ENCODE data around the gene DDX41. TPM values are rescaled to one million over a fixed set of nuclear protein-coding genes. Genes with fewer than 3 reads are reported as not detected.
"Not testable (repeated sequence)": the region's sequence is repeated elsewhere in the genome, so short reads cannot be mapped to it uniquely, and the experiment has no call there.

The DDX41 gene
- total and polyA plus RNA-seq, 8 donors: 24.3 to 88.1 (median 42.7) TPM

GRCh38 chr5:177538876-177539275, 22.1 kb upstream of the DDX41 start:
- no peak for ATAC-seq
- FAIRE-seq: no peak
- Histone ChIP-seq H3K9me3 (no peaks in the 10 kb centered on the region), H3K36me3 (peaks cover 0 to 16% (median 2%) of the 10 kb centered on the region in 3 donors), H3K4me1 (peaks cover 8 to 29% (median 19%) of the 10 kb centered on the region in 3 donors), H3K27me3 (no peaks in the 10 kb centered on the region), H3K4me3 (no peak overlapping the region), H3K27ac (peak overlapping the region in 1 of 4 donors; percentile 41)
- no peak for TF ChIP-seq CTCF (IDR thresholded peaks at IDR 0.05)
- DNase-seq: no peak
- 92 to 93% methylated on average over 10 of the region's 10 CpGs for WGBS, 2 donors
- intact Hi-C loops (cut with DNase I): no loop called here

GRCh38 chr5:177537389-177538361, 20.9 kb upstream of the DDX41 start:
- TF ChIP-seq CTCF (IDR thresholded peaks at IDR 0.05): no peak
- peak; percentile 40 to 91 (median 78) for ATAC-seq
- no peaks in the 10 kb centered on the region for H3K9me3 ChIP-seq
- H3K27me3 ChIP-seq: no peaks in the 10 kb centered on the region
- intact Hi-C loops (cut with DNase I): no loop called here
- DNase-seq: peak in 1 of 6 donors; percentile 57
- H3K4me1 ChIP-seq: peaks cover 8 to 29% (median 19%) of the 10 kb centered on the region in 3 donors
- H3K27ac ChIP-seq: peak overlapping the region; percentile 6 to 50 (median 32)
- 25 to 27% methylated on average over 15 of the region's 15 CpGs for WGBS, 2 donors
- peaks cover 0 to 16% (median 2%) of the 10 kb centered on the region in 3 donors for H3K36me3 ChIP-seq
- no peak for FAIRE-seq
- no peak overlapping the region for H3K4me3 ChIP-seq

- no peak for DNase-seq
- no peak for FAIRE-seq
- Histone ChIP-seq H3K4me3 (no peak overlapping the region), H3K27me3 (no peaks in the 10 kb centered on the region), H3K9me3 (no peaks in the 10 kb centered on the region), H3K36me3 (peaks cover 0 to 27% (median 0%) of the 10 kb centered on the region in 3 donors), H3K4me1 (peaks cover 8 to 29% (median 19%) of the 10 kb centered on the region in 3 donors), H3K27ac (peak overlapping the region in 1 of 4 donors; percentile 41)
- WGBS, 2 donors: 95 to 98% methylated on average over 10 of the region's 10 CpGs
- no peak for ATAC-seq
- intact Hi-C loops (cut with DNase I): no loop called here
- no peak for TF ChIP-seq CTCF (IDR thresholded peaks at IDR 0.05)
These were observed 19.6 kb upstream of the DDX41 start for GRCh38 chr5:177536386-177536785.

DNA sequence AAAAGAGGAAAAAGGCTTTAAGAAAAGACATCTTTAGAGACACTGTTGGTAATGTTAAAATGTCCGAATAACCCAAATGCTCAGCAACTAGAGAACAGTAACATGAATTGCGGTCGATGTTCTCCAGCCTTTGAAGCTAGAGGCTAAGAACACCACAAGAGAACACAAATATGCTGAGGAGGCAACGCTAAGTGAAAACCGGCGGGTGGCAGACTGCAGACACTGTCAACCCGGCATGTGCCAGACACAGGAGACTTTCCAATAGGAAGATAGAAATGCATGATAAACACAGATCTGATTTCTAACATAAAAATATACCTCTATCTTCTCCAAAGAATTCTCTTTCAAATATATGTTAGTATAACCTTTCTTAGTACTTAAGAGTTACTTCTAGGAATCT, 18.4 kb upstream of the DDX41 start:
- FAIRE-seq: no peak
- Histone ChIP-seq H3K27ac (no peak overlapping the region), H3K4me3 (no peak overlapping the region), H3K4me1 (peaks cover 8 to 29% (median 19%) of the 10 kb centered on the region in 3 donors), H3K36me3 (peaks cover 0 to 38% (median 0%) of the 10 kb centered on the region in 3 donors), H3K9me3 (no peaks in the 10 kb centered on the region), H3K27me3 (no peaks in the 10 kb centered on the region)
- 94% methylated on average over 7 of the region's 7 CpGs for WGBS, 2 donors
- intact Hi-C loops (cut with DNase I): no loop called here
- DNase-seq: no peak
- no peak for ATAC-seq
- TF ChIP-seq CTCF (IDR thresholded peaks at IDR 0.05): no peak

DNA sequence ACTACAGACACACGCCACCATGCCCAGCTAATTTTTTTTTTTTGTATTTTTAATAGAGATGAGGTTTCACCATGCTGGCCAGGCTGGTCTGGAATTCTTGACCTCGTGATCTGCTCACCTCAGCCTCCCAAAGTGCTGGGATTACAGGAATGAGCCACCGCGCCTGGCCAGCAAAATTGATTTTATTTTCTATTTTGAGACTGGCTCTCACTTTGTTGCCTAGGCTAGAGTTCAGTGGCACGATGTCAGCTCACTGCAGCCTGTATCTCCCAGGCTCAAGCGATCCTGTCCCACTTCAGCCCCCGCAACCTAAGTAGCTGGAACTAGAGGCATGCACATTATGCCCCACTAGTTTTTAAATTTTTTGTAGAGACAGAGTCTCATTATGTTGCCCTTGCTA, 17.7 kb upstream of the DDX41 start:
- Histone ChIP-seq H3K36me3 (peaks cover 0 to 45% (median 0%) of the 10 kb centered on the region in 3 donors), H3K4me1 (peaks cover 8 to 23% (median 19%) of the 10 kb centered on the region in 3 donors)
- intact Hi-C loops (cut with DNase I); FAIRE-seq; H3K4me3 ChIP-seq; H3K27me3 ChIP-seq; H3K9me3 ChIP-seq; H3K27ac ChIP-seq; ATAC-seq: not testable (repeated sequence)
- WGBS, 2 donors: 94 to 96% methylated on average over 7 of the region's 7 CpGs
- peak in 1 of 6 donors; percentile 3 for DNase-seq

Measured in pancreas (tissue), 10 donors.